SK-MEL-5 (cell line): Measurements from ENCODE around the gene WDFY1. TPM values are rescaled to one million over a fixed set of nuclear protein-coding genes. Genes with fewer than 3 reads are reported as not detected.

Experiments used
- DNase-seq: peaks from one replicate; pipeline ENCODE4 v3.0.0-alpha.2; 2016; ENCODE audit warnings: low read depth, low spot score
- in situ Hi-C: cut with HindIII; loops from 2 replicates; pipeline ENCODE4 v1.10.0; 2016; ENCODE audit warnings: low sequenced_read_pairs, high pct_unique_total_duplicates, low pct_unique_long_range_greater_than_20kb
- total RNA-seq: library from RNA; depleted of rRNA; stranded (reverse); fragments of >200 nt; shearing (Covaris generic); gene quantifications from 2 replicates; pipeline ENCODE4 v1.2.3, GENCODE V29; 2014

The WDFY1 gene
- total RNA-seq, 1 experiment from 2014 or later: 156 TPM

GRCh38 chr2:223914324-223914723 lies 30.8 kb downstream of the WDFY1 start:
- DNase-seq: no peak
- in situ Hi-C loops: no loop called here

DNA sequence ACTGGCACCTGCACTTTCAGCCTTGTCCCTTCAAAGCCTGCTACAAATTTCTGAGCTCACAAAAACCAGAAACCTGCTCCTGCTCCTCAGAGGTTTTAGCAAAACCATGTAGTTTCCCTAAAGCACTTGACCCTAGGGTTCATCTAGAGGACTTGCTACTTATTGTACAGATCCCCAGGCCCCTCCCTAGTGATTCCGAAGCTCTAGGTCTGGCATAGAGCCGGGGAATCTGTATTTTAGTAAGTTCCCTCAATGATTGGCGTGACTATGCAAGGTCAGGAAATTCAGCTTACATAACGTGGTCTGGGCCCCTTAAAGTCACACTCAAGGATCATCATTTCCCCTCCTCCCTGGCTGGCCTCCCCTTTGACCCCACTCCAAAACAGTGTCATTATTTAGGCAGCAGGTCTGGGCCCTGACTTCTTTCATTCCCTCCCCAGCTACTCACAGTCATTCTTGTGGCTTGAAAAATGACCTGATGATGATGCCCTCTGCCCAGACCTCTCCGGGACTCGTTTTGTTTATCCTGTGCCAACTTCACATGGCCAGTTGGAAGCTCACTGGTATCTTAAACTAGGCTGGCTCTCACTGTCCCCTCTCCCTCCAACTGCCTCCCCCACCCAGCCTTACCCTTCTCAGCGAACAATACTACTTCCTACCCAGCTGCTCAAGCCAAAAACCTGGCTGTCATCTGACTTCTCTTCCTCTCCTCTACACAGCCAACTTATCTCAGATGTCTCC lies 36.0 kb downstream of the WDFY1 start:
- DNase-seq: no peak
- in situ Hi-C loops: no loop called here

- in situ Hi-C loops: no loop called here
- no peak for DNase-seq
Measured at GRCh38 chr2:223908304-223908998, 36.7 kb downstream of the WDFY1 start.

DNA sequence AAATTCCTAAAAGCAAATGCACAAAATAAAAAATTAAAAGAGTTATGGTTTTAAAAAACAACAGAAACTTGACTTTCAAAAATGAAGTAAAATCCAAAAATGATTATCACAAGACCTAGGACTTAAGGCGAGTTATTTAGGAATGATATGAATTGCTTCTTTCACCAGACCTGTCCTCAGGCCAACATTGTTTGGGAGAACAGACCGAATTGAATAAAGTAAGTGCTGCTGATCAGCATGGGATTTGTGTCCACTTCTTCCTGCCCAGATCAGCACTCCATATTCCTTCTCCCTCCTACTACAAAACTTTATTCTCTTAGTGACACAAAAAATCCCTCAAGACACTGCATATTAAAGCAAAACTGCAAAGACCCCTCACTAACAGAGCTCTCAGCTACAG lies 39.1 kb downstream of the WDFY1 start:
- peak; percentile 95 for DNase-seq
- in situ Hi-C loops: no loop called here

- in situ Hi-C loops: no loop called here
- DNase-seq: peak; percentile 38
Measured at GRCh38 chr2:223901854-223902253, 43.3 kb downstream of the WDFY1 start.

DNA sequence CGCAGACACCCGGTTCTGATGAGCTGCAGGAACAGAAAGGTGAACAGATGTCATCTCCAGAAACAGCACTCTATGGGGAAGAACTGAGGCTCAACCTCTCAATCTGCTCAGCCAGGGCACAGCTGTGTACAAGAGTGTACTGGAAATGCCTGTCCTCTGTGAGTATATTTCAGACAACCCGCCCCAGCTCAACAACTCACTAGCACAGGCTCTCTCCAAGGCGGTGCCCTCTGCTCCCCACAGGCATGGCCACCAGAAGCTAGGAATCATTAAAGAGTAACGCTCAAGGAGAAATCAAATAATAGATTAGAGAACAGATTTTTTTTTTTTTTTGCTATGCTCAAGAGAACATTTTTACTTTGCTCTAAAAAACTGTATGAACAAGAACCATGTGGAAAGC lies 43.8 kb downstream of the WDFY1 start:
- no peak for DNase-seq
- in situ Hi-C loops: no loop called here

DNA sequence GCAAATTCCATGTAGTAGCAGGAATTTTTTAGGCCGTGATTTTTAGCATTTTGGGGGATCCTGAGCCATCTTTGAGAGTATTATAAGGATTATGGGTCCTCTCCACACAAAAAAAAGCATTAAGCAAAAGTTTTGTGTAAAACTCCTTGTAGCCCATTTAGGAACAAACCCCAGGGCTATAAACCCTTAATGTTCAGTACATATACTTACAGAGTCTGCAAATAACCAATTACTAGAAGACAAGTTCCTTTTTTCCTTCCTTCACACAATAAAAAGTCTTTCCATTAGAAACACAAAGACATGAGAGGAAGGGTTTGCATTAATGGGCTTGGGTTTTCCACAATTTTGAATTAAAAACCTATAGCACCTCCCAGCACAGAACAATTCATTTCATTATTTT lies 44.6 kb downstream of the WDFY1 start:
- in situ Hi-C loops: no loop called here
- no peak for DNase-seq

DNA sequence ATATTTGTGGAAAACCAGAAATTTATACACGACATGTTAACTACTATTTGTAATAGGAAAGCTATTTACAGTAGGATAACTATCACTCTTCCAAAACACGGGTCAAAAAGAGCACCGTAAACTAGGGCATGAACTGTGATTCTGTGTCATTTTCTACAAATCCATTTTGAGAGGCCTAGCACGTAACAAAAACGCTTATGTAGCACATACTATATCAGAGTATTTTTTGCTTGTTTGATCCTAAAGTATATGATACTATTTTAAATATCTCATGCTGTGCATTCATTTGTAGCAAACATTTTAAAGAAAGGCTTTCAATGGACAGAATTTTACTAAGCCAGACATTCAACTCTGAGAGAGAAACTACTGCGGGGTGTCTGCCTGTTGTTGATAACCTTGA lies 45.1 kb downstream of the WDFY1 start:
- in situ Hi-C loops: no loop called here
- no peak for DNase-seq

- in situ Hi-C loops: no loop called here
- DNase-seq: no peak
Measured at GRCh38 chr2:223897669-223898330, 47.3 kb downstream of the WDFY1 start.

- in situ Hi-C loops: no loop called here
- peak; percentile 90 for DNase-seq
Measured at GRCh38 chr2:223896833-223897311, 48.3 kb downstream of the WDFY1 start.

- no peak for DNase-seq
- in situ Hi-C loops: no loop called here
Measured at GRCh38 chr2:223894968-223895367, 50.2 kb downstream of the WDFY1 start.

- in situ Hi-C loops: no loop called here
Measured at GRCh38 chr2:223894009-223894408, 51.1 kb downstream of the WDFY1 start.

GRCh38 chr2:223890721-223891120 lies 54.4 kb downstream of the WDFY1 start:
- no peak for DNase-seq
- in situ Hi-C loops: no loop called here

More at GRCh38 chr2:223894009-223894408, 51.1 kb downstream of the WDFY1 start:
- no peak for DNase-seq

- in situ Hi-C loops: no loop called here
- DNase-seq: no peak
Measured at GRCh38 chr2:223889229-223889628, 55.9 kb downstream of the WDFY1 start.

DNA sequence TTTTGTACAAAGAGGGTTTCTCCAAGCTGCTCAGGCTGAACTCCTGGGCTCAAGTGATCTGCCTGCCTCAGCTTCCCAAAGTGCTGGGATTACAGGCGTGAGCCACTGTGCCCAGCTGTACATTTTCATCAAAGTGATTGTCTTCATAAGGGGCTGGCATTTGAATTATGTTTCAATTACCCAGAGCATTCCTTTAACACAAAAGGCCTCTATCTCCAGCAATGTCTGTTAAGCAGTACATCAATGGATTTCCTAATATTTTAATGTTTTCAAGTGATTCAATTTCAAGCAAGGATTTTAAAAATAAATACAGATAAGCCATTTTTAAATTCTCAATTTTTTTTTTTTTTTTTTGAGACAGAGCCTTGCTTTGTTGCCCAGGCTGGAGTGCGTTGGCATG lies 56.9 kb downstream of the WDFY1 start:
- DNase-seq: peak; percentile 78
- in situ Hi-C loops: no loop called here

GRCh38 chr2:223887127-223887526 lies 58.0 kb downstream of the WDFY1 start:
- in situ Hi-C loops: no loop called here
- peak; percentile 92 for DNase-seq

DNA sequence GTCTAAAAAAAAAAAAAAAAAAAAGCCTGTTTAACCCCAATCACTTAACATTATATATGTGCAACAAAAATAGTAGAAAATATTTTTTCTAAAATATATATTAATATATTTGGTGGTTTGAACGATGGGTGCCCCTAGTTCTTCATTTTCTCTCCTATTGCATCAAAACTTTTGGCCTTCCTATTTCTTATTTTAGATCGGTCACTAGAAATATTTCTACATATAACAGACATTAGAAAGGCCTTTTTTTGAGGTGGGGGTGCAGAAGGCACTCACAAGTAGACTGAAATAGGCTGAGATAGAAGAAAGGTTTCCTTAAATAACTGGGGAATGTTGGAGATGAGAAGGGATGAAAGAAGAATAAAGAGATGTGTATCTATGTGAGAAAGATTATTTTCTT lies 58.4 kb downstream of the WDFY1 start:
- in situ Hi-C loops: no loop called here
- no peak for DNase-seq

- in situ Hi-C loops: no loop called here
- DNase-seq: no peak
Measured at GRCh38 chr2:223884399-223884798, 60.7 kb downstream of the WDFY1 start.

- in situ Hi-C loops: no loop called here
- no peak for DNase-seq
Measured at GRCh38 chr2:223882715-223883114, 62.4 kb downstream of the WDFY1 start.
